Progenitor cell of endocrine pancreas (in vitro differentiated cells): ENCODE data around the gene HLA-B. TPM values are rescaled to one million over a fixed set of nuclear protein-coding genes. Genes with fewer than 3 reads are reported as not detected.
A peak's percentile ranks its signal among the peaks of the same experiment; 100 is the strongest.

Experiments used
- DNase-seq: peaks from one replicate; pipeline ENCODE4 v3.0.0; 2021; ENCODE audit warnings: low spot score; ENCODE audit not compliant: unreplicated experiment
- H3K27ac Mint-ChIP-seq: 2 replicates; pipeline ENCODE4 v1.8.0; 2021; ENCODE audit warnings: mild to moderate bottlenecking, moderate library complexity, mixed read lengths
- H3K27me3 Mint-ChIP-seq: 2 replicates; pipeline ENCODE4 v1.8.0; 2021; ENCODE audit warnings: mixed read lengths
- H3K36me3 Mint-ChIP-seq: 2 replicates; pipeline ENCODE4 v1.8.0; 2022; ENCODE audit warnings: mixed read lengths; ENCODE audit not compliant: insufficient read depth
- H3K4me1 Mint-ChIP-seq: 2 replicates; pipeline ENCODE4 v1.8.0; 2021; ENCODE audit warnings: low read depth, mixed read lengths
- H3K4me3 Mint-ChIP-seq: 2 replicates; pipeline ENCODE4 v1.8.0; 2021; ENCODE audit warnings: low read depth, mild to moderate bottlenecking, moderate library complexity, mixed read lengths
- H3K9me3 Mint-ChIP-seq: 2 replicates; pipeline ENCODE4 v1.8.0; 2021; ENCODE audit warnings: low read depth, mixed read lengths
- total RNA-seq: library from RNA; stranded (reverse); gene quantifications from 2 replicates; pipeline ENCODE4 v1.2.1, GENCODE V29; 2021
- TF ChIP-seq, protein P1 (sequence below): fragments of 200-600 bp; sonication (generic); IDR thresholded peaks from one replicate; pipeline ENCODE4 v1.5.0; 2021; ENCODE audit warnings: antibody characterized with exemption, mild to moderate bottlenecking; ENCODE audit not compliant: unreplicated experiment

HLA-B gene
- total RNA-seq, 1 donor from 2014 or later: 28.2 TPM

DNA sequence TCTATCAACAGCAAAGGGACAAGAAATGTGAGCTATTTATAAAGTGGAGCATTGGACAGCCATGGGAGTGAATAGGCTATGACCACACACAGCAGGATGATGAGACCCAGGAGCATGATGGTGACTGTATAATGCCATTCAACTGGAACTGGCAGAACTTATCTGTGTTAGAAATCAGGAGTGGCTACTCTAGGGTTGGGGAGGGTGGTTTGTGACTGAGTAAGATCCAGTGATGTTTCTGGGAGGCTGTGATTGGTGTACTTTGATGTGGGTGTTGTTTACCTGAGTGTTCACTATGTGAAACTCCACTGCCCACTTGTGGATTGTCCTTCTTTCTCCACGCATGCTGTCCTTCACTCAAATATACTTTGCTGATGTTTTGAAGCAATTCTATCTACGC lies 11.5 kb upstream of the HLA-B start:
- TF ChIP-seq, protein P1, sequence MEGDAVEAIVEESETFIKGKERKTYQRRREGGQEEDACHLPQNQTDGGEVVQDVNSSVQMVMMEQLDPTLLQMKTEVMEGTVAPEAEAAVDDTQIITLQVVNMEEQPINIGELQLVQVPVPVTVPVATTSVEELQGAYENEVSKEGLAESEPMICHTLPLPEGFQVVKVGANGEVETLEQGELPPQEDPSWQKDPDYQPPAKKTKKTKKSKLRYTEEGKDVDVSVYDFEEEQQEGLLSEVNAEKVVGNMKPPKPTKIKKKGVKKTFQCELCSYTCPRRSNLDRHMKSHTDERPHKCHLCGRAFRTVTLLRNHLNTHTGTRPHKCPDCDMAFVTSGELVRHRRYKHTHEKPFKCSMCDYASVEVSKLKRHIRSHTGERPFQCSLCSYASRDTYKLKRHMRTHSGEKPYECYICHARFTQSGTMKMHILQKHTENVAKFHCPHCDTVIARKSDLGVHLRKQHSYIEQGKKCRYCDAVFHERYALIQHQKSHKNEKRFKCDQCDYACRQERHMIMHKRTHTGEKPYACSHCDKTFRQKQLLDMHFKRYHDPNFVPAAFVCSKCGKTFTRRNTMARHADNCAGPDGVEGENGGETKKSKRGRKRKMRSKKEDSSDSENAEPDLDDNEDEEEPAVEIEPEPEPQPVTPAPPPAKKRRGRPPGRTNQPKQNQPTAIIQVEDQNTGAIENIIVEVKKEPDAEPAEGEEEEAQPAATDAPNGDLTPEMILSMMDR: no peak
- DNase-seq: no peak
- H3K27ac Mint-ChIP-seq: no peak overlapping the region
- peaks cover 6% of the 10 kb centered on the region for H3K9me3 Mint-ChIP-seq
- H3K27me3 Mint-ChIP-seq: peaks cover 65% of the 10 kb centered on the region
- H3K4me1 Mint-ChIP-seq: peaks cover 2% of the 10 kb centered on the region
- H3K4me3 Mint-ChIP-seq: no peak overlapping the region
- no peaks in the 10 kb centered on the region for H3K36me3 Mint-ChIP-seq

DNA sequence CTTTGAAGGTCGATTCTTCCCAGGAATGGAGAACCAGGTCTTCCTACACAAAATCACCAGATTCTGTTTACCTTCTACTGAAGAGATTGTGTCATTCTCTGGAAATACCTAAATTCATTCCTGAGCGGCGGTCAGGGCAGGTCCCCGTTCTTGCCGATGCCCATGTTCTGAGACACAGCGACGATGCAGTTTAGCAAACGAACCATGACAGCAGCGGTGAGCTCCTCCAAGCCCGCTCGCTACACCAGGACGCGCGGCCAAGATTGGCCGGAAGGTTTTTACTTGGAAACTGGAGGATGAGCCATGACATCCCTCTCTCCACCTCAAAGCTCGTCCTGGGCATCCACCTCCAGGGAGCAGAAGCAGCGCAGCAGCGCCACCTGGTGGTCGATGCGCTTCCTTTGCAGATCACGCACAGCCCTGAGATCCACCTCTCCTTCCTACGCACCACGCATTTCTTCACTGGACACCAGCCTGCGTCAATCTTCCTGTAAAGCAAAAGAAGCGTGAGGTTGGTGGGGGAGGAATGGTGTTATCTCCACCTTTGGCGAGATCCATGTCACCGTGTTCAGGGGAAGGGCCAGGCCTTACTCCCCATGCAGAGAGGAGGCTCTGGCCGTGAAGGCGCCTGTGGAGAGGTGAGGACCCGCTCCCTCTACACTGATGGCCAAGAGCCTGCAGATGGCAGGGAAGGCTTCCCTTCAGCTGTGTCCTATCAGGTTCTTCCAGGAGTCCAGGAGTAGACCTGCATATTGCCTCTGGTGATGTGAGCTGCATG lies 9.9 kb upstream of the HLA-B start:
- Mint-ChIP-seq H3K4me1 (peaks cover 2% of the 10 kb centered on the region), H3K9me3 (peaks cover 1% of the 10 kb centered on the region), H3K4me3 (peak overlapping the region; percentile 18), H3K27ac (no peak overlapping the region), H3K27me3 (peaks cover 70% of the 10 kb centered on the region), H3K36me3 (no peaks in the 10 kb centered on the region)
- TF ChIP-seq, protein P1: peak; percentile 94
- peak; percentile 80 for DNase-seq

DNA sequence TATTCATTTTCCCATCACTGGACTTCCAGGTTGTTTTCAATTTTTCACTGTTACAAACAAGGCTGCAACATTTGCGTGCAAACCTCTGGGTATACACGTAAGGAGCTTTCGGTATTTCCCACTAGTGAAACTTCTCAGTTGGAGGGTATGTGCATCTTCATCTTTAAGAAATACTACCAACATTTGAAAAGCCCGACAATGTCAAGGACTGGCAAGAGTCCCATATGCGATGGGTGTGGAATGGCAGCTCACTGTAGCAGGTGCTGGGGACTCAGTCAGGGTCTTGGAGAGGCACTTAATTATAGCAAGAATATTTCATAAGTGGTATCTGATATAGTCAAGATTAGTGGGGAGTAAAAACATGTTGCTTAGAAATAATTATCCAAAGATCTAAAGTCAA lies 8.9 kb upstream of the HLA-B start:
- Mint-ChIP-seq H3K36me3 (no peaks in the 10 kb centered on the region), H3K4me3 (no peak overlapping the region), H3K27ac (no peak overlapping the region), H3K9me3 (peaks cover under 1% of the 10 kb centered on the region), H3K27me3 (peaks cover 71% of the 10 kb centered on the region), H3K4me1 (peaks cover 2% of the 10 kb centered on the region)
- TF ChIP-seq, protein P1: no peak
- DNase-seq: no peak

DNA sequence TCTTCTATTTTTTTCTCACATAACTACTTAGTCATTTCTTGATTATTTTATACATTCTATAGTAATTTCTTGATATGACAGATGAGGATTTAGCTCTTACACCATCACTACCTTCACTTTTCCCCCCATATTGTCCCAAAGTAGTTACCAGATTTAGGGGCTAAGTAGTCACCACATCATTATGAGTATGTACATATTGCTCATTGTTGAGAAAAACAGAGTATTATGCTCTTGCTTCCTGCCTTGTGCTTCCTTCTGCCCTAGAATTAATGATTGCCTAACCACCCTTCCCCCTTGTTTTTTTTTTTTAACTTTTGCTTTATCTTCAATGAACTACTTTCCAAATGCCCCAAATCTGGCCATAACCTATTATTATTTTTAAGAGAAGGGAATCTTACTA lies 6.8 kb upstream of the HLA-B start:
- Mint-ChIP-seq H3K27ac (no peak overlapping the region), H3K4me3 (no peak overlapping the region), H3K36me3 (no peaks in the 10 kb centered on the region), H3K4me1 (peaks cover 2% of the 10 kb centered on the region), H3K9me3 (peaks cover 3% of the 10 kb centered on the region), H3K27me3 (peaks cover 76% of the 10 kb centered on the region)
- no peak for DNase-seq
- TF ChIP-seq, protein P1: no peak

DNA sequence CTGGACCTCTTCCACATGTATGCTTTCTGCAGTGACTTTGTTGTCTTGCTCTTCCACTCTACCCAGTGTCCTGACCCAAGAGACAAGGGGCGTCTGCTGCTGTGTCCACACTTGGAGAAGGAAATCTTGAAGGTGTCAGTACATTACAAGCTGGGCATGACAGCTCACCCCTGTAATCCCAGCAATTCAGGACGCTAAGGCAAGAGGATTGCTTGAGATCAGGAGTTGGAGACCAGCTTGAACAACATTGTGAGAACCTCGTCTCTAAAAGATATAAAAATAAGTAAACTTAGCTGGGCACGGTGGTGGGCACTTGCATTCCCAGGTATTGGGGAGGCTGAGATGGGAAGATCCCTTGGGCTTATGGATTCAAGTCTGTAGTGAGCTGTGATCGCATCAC lies 5.8 kb upstream of the HLA-B start:
- H3K9me3 Mint-ChIP-seq: peaks cover 3% of the 10 kb centered on the region
- no peak overlapping the region for H3K27ac Mint-ChIP-seq
- H3K27me3 Mint-ChIP-seq: peaks cover 76% of the 10 kb centered on the region
- no peak for DNase-seq
- peaks cover 2% of the 10 kb centered on the region for H3K4me1 Mint-ChIP-seq
- TF ChIP-seq, protein P1: no peak
- no peaks in the 10 kb centered on the region for H3K36me3 Mint-ChIP-seq
- H3K4me3 Mint-ChIP-seq: no peak overlapping the region
